ENCODE results near the gene GSTO2.
"Not testable (repeated sequence)": the region's sequence is repeated elsewhere in the genome, so short reads cannot be mapped to it uniquely, and the experiment has no call there.

GSTO2 gene

DNA sequence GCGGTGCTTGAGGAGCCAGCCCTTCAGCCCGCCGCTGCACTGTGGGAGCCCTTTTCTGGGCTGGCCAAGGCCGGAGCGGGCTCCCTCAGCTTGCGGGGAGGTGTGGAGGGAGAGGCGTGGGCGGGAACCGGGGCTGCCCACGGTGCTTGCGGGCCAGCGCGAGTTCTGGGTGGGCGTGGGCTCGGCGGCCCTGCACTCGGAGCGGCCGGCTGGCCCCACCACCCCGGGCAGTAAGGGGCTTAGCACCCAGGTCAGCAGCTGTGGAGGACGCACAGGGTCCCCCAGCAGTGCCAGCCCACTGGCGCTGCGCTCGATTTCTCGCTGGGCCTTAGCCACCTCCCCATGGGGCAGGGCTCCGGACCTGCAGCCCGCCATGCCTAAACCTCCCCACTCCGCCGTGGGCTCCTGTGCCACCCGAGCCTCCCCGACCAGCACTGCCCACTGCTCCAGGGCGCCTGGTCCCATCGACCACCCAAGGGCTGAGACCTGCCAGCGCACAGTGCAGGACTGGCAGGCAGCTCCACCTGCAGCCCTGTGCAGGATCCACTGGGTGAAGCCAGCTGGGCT, 23.8 kb upstream of the GSTO2 start:
- no peak for DNase-seq (ENCODE audit: low read depth)
- TF ChIP-seq, protein P1, sequence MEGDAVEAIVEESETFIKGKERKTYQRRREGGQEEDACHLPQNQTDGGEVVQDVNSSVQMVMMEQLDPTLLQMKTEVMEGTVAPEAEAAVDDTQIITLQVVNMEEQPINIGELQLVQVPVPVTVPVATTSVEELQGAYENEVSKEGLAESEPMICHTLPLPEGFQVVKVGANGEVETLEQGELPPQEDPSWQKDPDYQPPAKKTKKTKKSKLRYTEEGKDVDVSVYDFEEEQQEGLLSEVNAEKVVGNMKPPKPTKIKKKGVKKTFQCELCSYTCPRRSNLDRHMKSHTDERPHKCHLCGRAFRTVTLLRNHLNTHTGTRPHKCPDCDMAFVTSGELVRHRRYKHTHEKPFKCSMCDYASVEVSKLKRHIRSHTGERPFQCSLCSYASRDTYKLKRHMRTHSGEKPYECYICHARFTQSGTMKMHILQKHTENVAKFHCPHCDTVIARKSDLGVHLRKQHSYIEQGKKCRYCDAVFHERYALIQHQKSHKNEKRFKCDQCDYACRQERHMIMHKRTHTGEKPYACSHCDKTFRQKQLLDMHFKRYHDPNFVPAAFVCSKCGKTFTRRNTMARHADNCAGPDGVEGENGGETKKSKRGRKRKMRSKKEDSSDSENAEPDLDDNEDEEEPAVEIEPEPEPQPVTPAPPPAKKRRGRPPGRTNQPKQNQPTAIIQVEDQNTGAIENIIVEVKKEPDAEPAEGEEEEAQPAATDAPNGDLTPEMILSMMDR (IDR thresholded peaks at IDR 0.05; ENCODE audit: control insufficient read depth, extremely low read depth, insufficient read depth), result no peak
- H3K4me3 ChIP-seq (ENCODE audit: low read depth, low read length), result no peak overlapping the region

DNA sequence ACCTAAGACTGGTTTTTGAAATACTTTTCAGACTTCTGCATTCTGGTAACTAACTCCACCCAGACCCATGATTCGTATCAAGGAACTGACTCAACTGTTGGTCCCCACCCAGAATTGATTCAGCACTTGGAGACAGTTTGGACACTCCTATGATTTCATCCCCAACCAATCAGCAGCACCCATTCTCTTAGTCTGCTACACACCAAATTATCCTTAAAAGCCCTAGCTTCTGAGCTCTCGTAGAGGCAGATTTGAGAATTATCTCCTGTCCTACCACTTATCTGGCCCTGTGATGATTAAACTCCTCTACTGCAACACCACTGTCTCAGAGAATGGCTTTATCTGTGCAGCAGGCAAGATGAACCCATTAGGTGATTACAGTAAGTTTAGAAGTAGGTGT, 22.0 kb upstream of the GSTO2 start:
- TF ChIP-seq, protein P1 (IDR thresholded peaks at IDR 0.05; ENCODE audit: control insufficient read depth, extremely low read depth, insufficient read depth), result no peak
- DNase-seq (ENCODE audit: low read depth), result no peak

DNA sequence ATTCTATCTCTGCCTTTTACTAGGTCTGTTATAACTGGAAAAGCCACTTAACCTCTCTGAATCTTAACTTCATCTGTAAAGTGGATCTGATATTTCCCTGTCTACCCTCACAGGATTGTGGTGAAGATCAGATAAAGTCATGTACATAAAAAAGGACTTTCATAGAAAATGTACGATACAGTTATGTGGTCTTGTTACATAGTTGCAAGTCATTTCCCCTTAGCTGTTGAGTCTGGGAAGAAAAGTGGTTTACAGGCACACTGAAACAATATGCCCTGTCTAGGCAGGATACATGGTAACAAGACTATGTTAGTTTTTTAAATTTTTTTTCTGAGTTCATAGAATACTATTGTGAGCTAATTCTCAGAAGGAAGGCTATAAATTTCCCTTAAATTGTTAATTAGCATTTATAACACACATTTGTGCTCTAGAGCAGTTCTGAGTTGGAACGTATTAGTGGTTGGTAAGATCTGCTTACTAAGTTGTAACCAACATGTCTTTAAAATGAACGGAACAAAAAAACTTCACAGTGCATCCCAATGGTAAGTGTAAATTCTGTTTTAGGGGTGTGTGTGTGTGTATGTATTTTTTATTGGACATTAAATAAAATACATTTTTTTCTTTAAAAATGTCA, 21.4 kb upstream of the GSTO2 start:
- TF ChIP-seq, protein P1 (IDR thresholded peaks at IDR 0.05; ENCODE audit: control insufficient read depth, extremely low read depth, insufficient read depth), result no peak

More for the DNA sequence above, 22.0 kb upstream of the GSTO2 start:
- no peak overlapping the region for H3K4me3 ChIP-seq (ENCODE audit: low read depth, low read length)

DNA sequence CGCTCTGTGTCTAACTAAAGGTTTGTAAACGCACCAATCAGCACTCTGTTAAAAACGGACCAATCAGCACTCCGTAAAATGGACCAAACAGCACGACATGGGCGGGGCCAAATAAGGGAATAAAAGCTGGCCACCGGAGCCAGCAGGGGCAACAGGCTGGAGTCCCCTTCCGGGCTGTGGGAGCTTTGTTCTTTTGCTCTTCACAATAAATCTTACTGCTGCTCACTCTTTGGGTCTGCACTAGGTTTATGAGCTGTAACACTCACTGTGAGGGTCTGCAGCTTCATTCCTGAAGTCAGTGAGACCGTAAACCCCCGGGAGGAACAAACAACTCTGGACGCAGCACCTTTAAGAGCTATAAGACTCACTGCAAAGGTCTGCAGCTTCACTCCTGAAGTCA, 20.1 kb upstream of the GSTO2 start:
- not testable (repeated sequence) for DNase-seq (ENCODE audit: low read depth)

More for the DNA sequence above, 21.4 kb upstream of the GSTO2 start:
- no peak overlapping the region for H3K4me3 ChIP-seq (ENCODE audit: low read depth, low read length)
- no peak for DNase-seq (ENCODE audit: low read depth)

DNA sequence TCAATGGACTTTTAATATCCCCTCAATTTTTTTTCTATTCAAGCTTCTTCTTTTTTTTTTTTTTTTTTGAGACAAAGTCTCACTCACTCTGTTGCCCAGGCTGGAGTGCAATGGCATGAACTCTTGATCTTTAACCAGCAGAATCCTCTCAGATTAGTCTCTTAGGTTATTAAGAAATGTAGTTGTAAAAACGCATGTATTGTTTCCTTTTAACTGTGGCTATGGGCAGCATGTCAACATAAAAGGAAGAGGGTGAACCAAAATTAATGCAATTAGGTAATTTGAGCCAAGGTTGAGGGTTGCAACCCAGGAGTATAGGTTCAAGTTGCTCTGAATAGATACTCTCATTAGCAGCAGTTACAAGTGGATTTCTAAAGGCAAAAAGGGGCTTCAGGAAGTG, 18.6 kb upstream of the GSTO2 start:
- no peak for DNase-seq (ENCODE audit: low read depth)
- no peak overlapping the region for H3K4me3 ChIP-seq (ENCODE audit: low read depth, low read length)
- TF ChIP-seq, protein P1 (IDR thresholded peaks at IDR 0.05; ENCODE audit: control insufficient read depth, extremely low read depth, insufficient read depth), result no peak

More for the DNA sequence above, 20.1 kb upstream of the GSTO2 start:
- not testable (repeated sequence) for H3K4me3 ChIP-seq (ENCODE audit: low read depth, low read length)

DNA sequence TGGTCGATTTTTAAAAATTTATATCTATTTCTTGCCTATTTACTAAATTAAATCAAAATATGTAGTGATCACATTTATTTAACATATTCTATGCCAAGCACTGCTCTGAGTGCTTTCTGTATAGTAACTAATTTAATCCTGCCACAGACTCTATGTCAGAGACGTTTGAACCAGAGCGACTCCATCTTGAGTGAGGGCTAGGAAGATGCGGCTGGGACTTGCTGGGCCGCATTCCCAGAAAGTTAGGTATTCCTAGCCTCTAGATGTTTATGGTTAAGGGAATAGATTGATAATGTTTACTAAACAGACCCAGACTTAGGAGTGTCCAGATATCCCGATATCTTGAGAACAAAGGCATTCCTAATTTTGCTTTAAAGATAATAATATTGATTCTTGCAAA, 17.5 kb upstream of the GSTO2 start:
- H3K4me3 ChIP-seq (ENCODE audit: low read depth, low read length), result no peak overlapping the region
- TF ChIP-seq, protein P1 (IDR thresholded peaks at IDR 0.05; ENCODE audit: control insufficient read depth, extremely low read depth, insufficient read depth), result no peak
- DNase-seq (ENCODE audit: low read depth), result no peak

DNA sequence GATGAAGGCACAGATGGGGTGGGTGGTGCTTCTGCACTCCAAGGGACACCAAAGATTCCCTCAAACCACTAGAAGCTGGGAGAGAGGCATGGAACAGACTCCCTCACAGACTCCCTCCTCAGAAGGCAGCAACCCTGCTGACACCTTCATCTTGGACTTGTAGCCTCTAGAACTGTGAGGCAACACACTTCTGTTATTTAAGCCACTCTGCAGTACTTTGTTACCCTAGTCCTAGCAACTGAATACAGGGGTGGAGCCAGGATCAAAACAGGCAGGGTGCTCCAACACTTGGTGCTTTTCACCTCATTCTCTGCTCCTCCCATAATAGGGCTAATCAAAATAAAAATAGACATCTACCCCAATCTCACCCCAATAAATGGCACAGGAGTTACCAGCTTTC, 16.6 kb upstream of the GSTO2 start:
- no peak overlapping the region for H3K4me3 ChIP-seq (ENCODE audit: low read depth, low read length)
- TF ChIP-seq, protein P1 (IDR thresholded peaks at IDR 0.05; ENCODE audit: control insufficient read depth, extremely low read depth, insufficient read depth), result no peak
- no peak for DNase-seq (ENCODE audit: low read depth)

Measured in LNCaP clone FGC (cell line).